ENCODE results near the gene MXD4.

Gene MXD4

GRCh38 chr4:2267320-2267811 is 5.5 kb upstream of the MXD4 start:
- TF ChIP-seq EP300 (IDR thresholded peaks at IDR 0.05; ENCODE audit: borderline replicate concordance) (no peak), CEBPB (IDR thresholded peaks at IDR 0.05) (no peak), FOXM1 (IDR thresholded peaks at IDR 0.05; ENCODE audit: borderline replicate concordance, low read depth) (no peak), YY1 (IDR thresholded peaks at IDR 0.05; ENCODE audit: low read depth) (no peak), TAF1 (IDR thresholded peaks at IDR 0.05; ENCODE audit: low read depth) (no peak), MAX (IDR thresholded peaks at IDR 0.05) (no peak), USF1 (IDR thresholded peaks at IDR 0.05) (no peak), REST (IDR thresholded peaks at IDR 0.05; ENCODE audit: low read depth) (no peak), RAD21 (IDR thresholded peaks at IDR 0.05; ENCODE audit: low read depth) (no peak), TEAD4 (IDR thresholded peaks at IDR 0.05) (no peak), ZBTB7A (IDR thresholded peaks at IDR 0.05; ENCODE audit: low read depth) (no peak), NFIC (IDR thresholded peaks at IDR 0.05) (no peak), CREB1 (IDR thresholded peaks at IDR 0.05; ENCODE audit: low read depth) (no peak), TCF12 (IDR thresholded peaks at IDR 0.05; ENCODE audit: low read depth) (no peak), EGR1 (IDR thresholded peaks at IDR 0.05) (no peak)

GRCh38 chr4:2266821-2267220 is 4.9 kb upstream of the MXD4 start:
- TF ChIP-seq TAF1 (IDR thresholded peaks at IDR 0.05; ENCODE audit: low read depth) (no peak), ZBTB7A (IDR thresholded peaks at IDR 0.05; ENCODE audit: low read depth) (no peak), MAX (IDR thresholded peaks at IDR 0.05) (no peak), TCF12 (IDR thresholded peaks at IDR 0.05; ENCODE audit: low read depth) (no peak), CREB1 (IDR thresholded peaks at IDR 0.05; ENCODE audit: low read depth) (no peak), FOXM1 (IDR thresholded peaks at IDR 0.05; ENCODE audit: borderline replicate concordance, low read depth) (no peak), NFIC (IDR thresholded peaks at IDR 0.05) (no peak), EGR1 (IDR thresholded peaks at IDR 0.05) (no peak), CEBPB (IDR thresholded peaks at IDR 0.05) (no peak), TEAD4 (IDR thresholded peaks at IDR 0.05) (no peak), USF1 (IDR thresholded peaks at IDR 0.05) (no peak)

- no peak for TF ChIP-seq CEBPB (IDR thresholded peaks at IDR 0.05)
- peak; percentile 27; the same call in 1 of the 2 replicates for TF ChIP-seq TEAD4 (IDR thresholded peaks at IDR 0.05)
- TF ChIP-seq EGR1 (IDR thresholded peaks at IDR 0.05): no peak
- TF ChIP-seq NFIC (IDR thresholded peaks at IDR 0.05): peak; percentile 48; the same call in 1 of the 2 replicates
- no peak for TF ChIP-seq ZBTB7A (IDR thresholded peaks at IDR 0.05; ENCODE audit: low read depth)
- no peak for TF ChIP-seq REST (IDR thresholded peaks at IDR 0.05; ENCODE audit: low read depth)
- TF ChIP-seq TCF12 (IDR thresholded peaks at IDR 0.05; ENCODE audit: low read depth): no peak
- no peak for TF ChIP-seq USF1 (IDR thresholded peaks at IDR 0.05)
- TF ChIP-seq YY1 (IDR thresholded peaks at IDR 0.05; ENCODE audit: low read depth): no peak
- TF ChIP-seq TAF1 (IDR thresholded peaks at IDR 0.05; ENCODE audit: low read depth): no peak
- TF ChIP-seq MAX (IDR thresholded peaks at IDR 0.05): no peak
- TF ChIP-seq EP300 (IDR thresholded peaks at IDR 0.05; ENCODE audit: borderline replicate concordance): no peak
- no peak for TF ChIP-seq CREB1 (IDR thresholded peaks at IDR 0.05; ENCODE audit: low read depth)
- TF ChIP-seq RAD21 (IDR thresholded peaks at IDR 0.05; ENCODE audit: low read depth): 0 out of 2 replicates have a peak, but pooled peaks have one; percentile 5
- TF ChIP-seq FOXM1 (IDR thresholded peaks at IDR 0.05; ENCODE audit: borderline replicate concordance, low read depth): no peak
Measured at GRCh38 chr4:2266181-2266580, 4.3 kb upstream of the MXD4 start.

GRCh38 chr4:2265113-2266110 is 3.5 kb upstream of the MXD4 start:
- TF ChIP-seq MAX (IDR thresholded peaks at IDR 0.05): no peak

All from Ishikawa (cell line).